Stomach (tissue), 9 donors: ENCODE measurements around the gene IL1A. TPM values are rescaled to one million over a fixed set of nuclear protein-coding genes. Genes with fewer than 3 reads are reported as not detected.

Source experiments
- DNase-seq, 2 donors: peaks; one replicate each; pipeline versions ENCODE4 v3.0.0 to v3.0.0-alpha.2; 2013 to 2019
- H3K27ac ChIP-seq, 5 donors: fragments of 200-600 bp in 4 of 5; sonication (generic) in 4 of 5; one replicate each; pipeline ENCODE4 v1.5.1; 2013 to 2019; ENCODE audit warnings: mild to moderate bottlenecking in 1 of 5, moderate library complexity in 1 of 5
- H3K27me3 ChIP-seq, 3 donors: fragments of 200-600 bp; sonication (generic); one replicate each; pipeline ENCODE4 v1.5.1; 2017 to 2019; ENCODE audit warnings: mixed run types in 1 of 3
- H3K36me3 ChIP-seq, 4 donors: fragments of 200-600 bp; sonication (generic); 1 replicate in 3 of 4; 2 replicates in 1 of 4; pipeline ENCODE4 v1.5.1; 2016 to 2019
- H3K4me1 ChIP-seq, 4 donors: fragments of 200-600 bp; sonication (generic); one replicate each; pipeline ENCODE4 v1.5.1; 2016 to 2019
- H3K4me3 ChIP-seq, 4 donors: fragments of 200-600 bp; sonication (generic) in 3 of 4; one replicate each; pipeline ENCODE4 v1.5.1; 2016 to 2019; ENCODE audit warnings: mild to moderate bottlenecking in 1 of 4
- H3K9me3 ChIP-seq, 4 donors: fragments of 200-600 bp; sonication (generic); one replicate each; pipeline ENCODE4 v1.5.1; 2016 to 2019
- CTCF ChIP-seq, 7 experiments: fragments of 450-650 bp in 4 of 7; fragments of 200-600 bp in 3 of 7; sonication (generic) in 3 of 7; IDR thresholded peaks; one replicate each; pipeline ENCODE4 v1.5.1; 2016 to 2019; ENCODE audit warnings: antibody characterized with exemption in 7 of 7, control low read depth in 2 of 7, mild to moderate bottlenecking in 1 of 7
- EP300 ChIP-seq: sonication (generic); formaldehyde crosslinking; IDR thresholded peaks from one replicate; pipeline ENCODE4 v1.6.1; 2017; ENCODE audit warnings: antibody characterized with exemption
- POLR2A ChIP-seq, 4 donors: fragments of 450-650 bp; IDR thresholded peaks; one replicate each; pipeline ENCODE4 v1.6.1; 2016; ENCODE audit warnings: antibody characterized with exemption in 4 of 4, control low read depth in 2 of 4, mild to moderate bottlenecking in 1 of 4, moderate library complexity in 1 of 4
- POLR2AphosphoS5 ChIP-seq, 3 donors: sonication (generic); formaldehyde crosslinking; IDR thresholded peaks; one replicate each; pipeline ENCODE4 v1.6.1; 2016; ENCODE audit warnings: antibody characterized with exemption in 3 of 3
- WGBS, 5 donors: extraction: QIAGEN DNeasy Blood & Tissue Kit in 3 of 5; methylation state at CpG; one replicate each; pipeline versions ENCODE4 v1.1.5 to v1.1.7; 2013 to 2018; 5-methylcytosine and 5-hydroxymethylcytosine counted together
- intact Hi-C: fragments of 100-400 bp; cut with DNase I; formaldehyde crosslinking; loops from one replicate; pipeline ENCODE4 v1.15.1; 2023; ENCODE audit warnings: low total_unique reads
- polyA plus RNA-seq, 3 donors: library from polyadenylated mRNA; stranded (reverse); fragments of 200-250 nt; gene quantifications; one replicate each; pipeline ENCODE4 v1.2.3, GENCODE V29; 2013
- total RNA-seq, 5 donors: library from RNA; depleted of rRNA; stranded (reverse); fragments of >200 nt; gene quantifications; one replicate each; pipeline versions ENCODE4 v1.1.0 to v1.2.3, GENCODE V29; 2014 to 2016
- donor health status: healthy with polysubstance abuse.
- donor health status: Bipolar disorder and iron deficiency.
- donor health status: healthy.

The IL1A gene
- total and polyA plus RNA-seq, 8 donors, result 0.44 to 2.5 TPM; not detected in 6

- Histone ChIP-seq H3K4me1 (no peaks in the 10 kb centered on the region), H3K9me3 (no peaks in the 10 kb centered on the region), H3K4me3 (no peak overlapping the region), H3K27ac (no peak overlapping the region), H3K27me3 (no peaks in the 10 kb centered on the region), H3K36me3 (no peaks in the 10 kb centered on the region)
- DNase-seq, result no peak
- TF ChIP-seq CTCF (IDR thresholded peaks at IDR 0.05) (no peak), POLR2A (IDR thresholded peaks at IDR 0.05) (no peak), EP300 (no peak), POLR2AphosphoS5 (IDR thresholded peaks at IDR 0.05) (no peak)
- 94 to 98% (median 94%) methylated on average over 3 of the region's 3 CpGs for WGBS, 5 donors
- intact Hi-C loops, result no loop called here
Observed at GRCh38 chr2:112774536-112775285, 9.6 kb downstream of the IL1A start.

GRCh38 chr2:112773556-112773955 is 10.7 kb downstream of the IL1A start:
- no peak overlapping the region for H3K27ac ChIP-seq
- H3K4me1 ChIP-seq, result no peaks in the 10 kb centered on the region
- 63 to 88% (median 68%) methylated on average over 2 of the region's 2 CpGs for WGBS, 5 donors

GRCh38 chr2:112772911-112773475 is 11.3 kb downstream of the IL1A start:
- DNase-seq, result no peak
- TF ChIP-seq POLR2A (IDR thresholded peaks at IDR 0.05), result no peak
- no peak for TF ChIP-seq POLR2AphosphoS5 (IDR thresholded peaks at IDR 0.05)
- no peak for TF ChIP-seq EP300
- TF ChIP-seq CTCF (IDR thresholded peaks at IDR 0.05), result no peak
- H3K4me3 ChIP-seq, result no peak overlapping the region
- 40 to 72% (median 63%) methylated on average over 2 of the region's 2 CpGs for WGBS, 5 donors
- H3K27ac ChIP-seq, result no peak overlapping the region
- no peaks in the 10 kb centered on the region for H3K27me3 ChIP-seq
- no peaks in the 10 kb centered on the region for H3K36me3 ChIP-seq
- H3K9me3 ChIP-seq, result no peaks in the 10 kb centered on the region
- peaks cover 0 to 2% (median 0%) of the 10 kb centered on the region in 4 donors for H3K4me1 ChIP-seq
- intact Hi-C loops, result no loop called here

More at GRCh38 chr2:112773556-112773955, 10.7 kb downstream of the IL1A start:
- no peak overlapping the region for H3K4me3 ChIP-seq
- H3K36me3 ChIP-seq, result no peaks in the 10 kb centered on the region
- intact Hi-C loops, result no loop called here
- no peak for DNase-seq
- H3K27me3 ChIP-seq, result no peaks in the 10 kb centered on the region
- TF ChIP-seq EP300 (no peak), POLR2A (IDR thresholded peaks at IDR 0.05) (no peak), POLR2AphosphoS5 (IDR thresholded peaks at IDR 0.05) (no peak), CTCF (IDR thresholded peaks at IDR 0.05) (no peak)
- H3K9me3 ChIP-seq, result no peaks in the 10 kb centered on the region

GRCh38 chr2:112772322-112772721 is 12.0 kb downstream of the IL1A start:
- peaks cover 0 to 8% (median 0%) of the 10 kb centered on the region in 4 donors for H3K4me1 ChIP-seq
- TF ChIP-seq POLR2AphosphoS5 (IDR thresholded peaks at IDR 0.05) (no peak), EP300 (no peak), POLR2A (IDR thresholded peaks at IDR 0.05) (no peak), CTCF (IDR thresholded peaks at IDR 0.05) (no peak)
- no peak overlapping the region for H3K27ac ChIP-seq
- no peak for DNase-seq
- H3K36me3 ChIP-seq, result no peaks in the 10 kb centered on the region
- no peaks in the 10 kb centered on the region for H3K27me3 ChIP-seq
- 65 to 73% (median 69%) methylated on average over 4 of the region's 4 CpGs for WGBS, 5 donors
- no peak overlapping the region for H3K4me3 ChIP-seq
- no peaks in the 10 kb centered on the region for H3K9me3 ChIP-seq
- intact Hi-C loops, result no loop called here
